PC-3 (cell line): Measurements from ENCODE around the gene SCGB1D1. TPM values are rescaled to one million over a fixed set of nuclear protein-coding genes. Genes with fewer than 3 reads are reported as not detected.

ENCODE experiments used
- ATAC-seq: fragments of 200-7000 bp; cut with Tn5 transposase; 2 replicates; pipeline ENCODE4 v1.9.1; 2020; ENCODE audit warnings: mild to moderate bottlenecking, moderate library complexity
- Bru-seq: library from RNA; stranded (reverse); fragments of 400-500 nt; gene quantifications from one replicate; lab custom pipeline; 2021; lab: Mats Ljungman, UMichigan
- BruChase-seq, 2 experiments: library from RNA; stranded (reverse); fragments of 400-500 nt; gene quantifications; one replicate each; lab custom pipeline; 2021; lab: Mats Ljungman, UMichigan
- BruUV-seq: library from RNA; stranded (reverse); fragments of 400-500 nt; replicated peaks from 2 replicates; lab custom pipeline; 2021; lab: Mats Ljungman, UMichigan
- CTCF ChIA-PET: fragments of 300-600 bp; sonication (Branson Sonifier 250); formaldehyde crosslinking; loops from one replicate; lab custom pipeline; 2022; ENCODE audit warnings: antibody characterized with exemption; lab: Charles Lee
- POLR2A ChIA-PET: fragments of 300-600 bp; sonication (Branson Sonifier 250); formaldehyde crosslinking; loops from one replicate; lab custom pipeline; 2022; ENCODE audit warnings: antibody characterized with exemption; ENCODE audit not compliant: unreplicated experiment; lab: Charles Lee
- DNase-seq: peaks from one replicate; pipeline ENCODE4 v3.0.0-alpha.2; 2015
- H2AFZ ChIP-seq: fragments of 300-600 bp; sonication (generic); 2 replicates; pipeline ENCODE4 v1.6.0; 2016; ENCODE audit warnings: antibody characterized with exemption, low read length
- H3F3A ChIP-seq: fragments of 300-600 bp; sonication (generic); one replicate; pipeline ENCODE4 v1.6.0; 2017; ENCODE audit warnings: antibody characterized with exemption, low read length, control low read depth, mild to moderate bottlenecking; ENCODE audit not compliant: unreplicated experiment
- H3K27ac ChIP-seq: fragments of 300-600 bp; sonication (generic); 2 replicates; pipeline ENCODE4 v1.5.1; 2016; ENCODE audit warnings: mild to moderate bottlenecking, low read length
- H3K27me3 ChIP-seq: fragments of 300-600 bp; sonication (generic); 2 replicates; pipeline ENCODE4 v1.6.1; 2016; ENCODE audit warnings: low read length, mixed read lengths
- H3K36me3 ChIP-seq: fragments of 300-600 bp; sonication (generic); 2 replicates; pipeline ENCODE4 v1.6.1; 2016; ENCODE audit warnings: low read depth, mixed run types, low read length, mixed read lengths
- H3K4me1 ChIP-seq: fragments of 300-600 bp; sonication (generic); 2 replicates; pipeline ENCODE4 v1.5.1; 2016; ENCODE audit warnings: low read length; ENCODE audit not compliant: insufficient read depth
- H3K4me2 ChIP-seq: fragments of 300-600 bp; sonication (generic); 2 replicates; pipeline ENCODE4 v1.6.0; 2016; ENCODE audit warnings: low read length
- H3K4me3 ChIP-seq: fragments of 300-600 bp; sonication (generic); 2 replicates; pipeline ENCODE4 v1.5.1; 2016; ENCODE audit warnings: mild to moderate bottlenecking, low read length, mixed read lengths
- H3K79me2 ChIP-seq: fragments of 300-600 bp; sonication (generic); 2 replicates; pipeline ENCODE4 v1.6.1; 2017; ENCODE audit warnings: low read length, mixed read lengths
- H3K9ac ChIP-seq: fragments of 300-600 bp; sonication (generic); 2 replicates; pipeline ENCODE4 v1.6.0; 2016; ENCODE audit warnings: mild to moderate bottlenecking, low read length
- H3K9me2 ChIP-seq: fragments of 300-600 bp; sonication (generic); replicated peaks from 2 replicates; pipeline ENCODE4 v1.6.1; 2016; ENCODE audit warnings: mixed run types, low read length, mixed read lengths
- H3K9me3 ChIP-seq: fragments of 300-600 bp; sonication (generic); 2 replicates; pipeline ENCODE4 v1.6.1; 2016; ENCODE audit warnings: low read length, mixed read lengths
- H4K20me1 ChIP-seq: fragments of 300-600 bp; sonication (generic); 2 replicates; pipeline ENCODE4 v1.6.1; 2016; ENCODE audit warnings: low read length, mixed read lengths
- CTCF ChIP-seq: fragments of 300-600 bp; sonication (generic); conservative IDR thresholded peaks from 2 replicates; pipeline ENCODE4 v1.5.1; 2017; ENCODE audit warnings: antibody characterized with exemption, low read depth, mild to moderate bottlenecking, low read length
- EZH2 ChIP-seq: fragments of 300-600 bp; sonication (generic); IDR thresholded peaks from one replicate; pipeline ENCODE4 v1.6.1; 2017; ENCODE audit warnings: antibody characterized with exemption, mild to moderate bottlenecking, low read length; ENCODE audit not compliant: unreplicated experiment
- EZH2phosphoT487 ChIP-seq: fragments of 300-600 bp; sonication (generic); IDR thresholded peaks from 2 replicates; pipeline ENCODE4 v1.6.1; 2018; ENCODE audit warnings: mild to moderate bottlenecking, antibody characterized with exemption, low read length, borderline replicate concordance
- intact Hi-C: fragments of 100-400 bp; cut with micrococcal nuclease; formaldehyde crosslinking; loops from 2 replicates; pipeline ENCODE4 v1.9.0; 2023
- long read RNA-seq: library from polyadenylated mRNA; unstranded; transcript quantifications from one replicate; pipeline ENCODE4 v2.0.0, GENCODE V29; 2021; ENCODE audit not compliant: unreplicated experiment
- total RNA-seq: library from RNA; depleted of rRNA; stranded (reverse); fragments of >200 nt; gene quantifications from 2 replicates; pipeline ENCODE4 v1.2.3, GENCODE V29; 2014; rRNA removed

Gene SCGB1D1
- total RNA-seq = not detected in 2 replicates
- not detected for Bru-seq, nascent RNA
- BruChase-seq, experiment 1, labeled RNA remaining after a 6-hour chase = percentile 13 among the genes with signal in this experiment
- BruChase-seq, experiment 2, labeled RNA remaining after a 2-hour chase = not detected
- long read RNA-seq = 0 reads

- POLR2A ChIA-PET = no interaction called here
These were observed at the start of gene SCGB1D1 for GRCh38 chr11:62190011-62190410. SCGB1D1 (plus strand) TSS chr11:62190216; CDS start chr11:62190285, 69 bp downstream.

GRCh38 chr11:62140304-62141110, 49.5 kb upstream of the SCGB1D1 start:
- no peak for ATAC-seq
- TF ChIP-seq EZH2 (no peak), CTCF (no peak), EZH2phosphoT487 (no peak)
- Histone ChIP-seq H3K27me3 (no peaks in the 10 kb centered on the region), H2AFZ (no peak overlapping the region), H4K20me1 (peaks cover 14% of the 10 kb centered on the region), H3K9ac (no peak overlapping the region), H3K79me2 (peaks cover 26% of the 10 kb centered on the region), H3K4me3 (no peak overlapping the region), H3K9me2 (no peaks in the 10 kb centered on the region), H3F3A (no peaks in the 10 kb centered on the region), H3K4me2 (no peak overlapping the region), H3K36me3 (peaks cover 83% of the 10 kb centered on the region), H3K4me1 (no peaks in the 10 kb centered on the region), H3K27ac (no peak overlapping the region), H3K9me3 (no peaks in the 10 kb centered on the region)
- ChIA-PET CTCF (no interaction called here), POLR2A (no interaction called here)
- no peak for DNase-seq
- no TSS peak for BruUV-seq
- intact Hi-C loops = no loop called here

More at GRCh38 chr11:62190011-62190410, at the start of gene SCGB1D1:
- no peak within 1 kb of the TSS for H3K4me2 ChIP-seq
- H3K27ac ChIP-seq = no peak within 1 kb of the TSS
- H3K9ac ChIP-seq = no peak within 1 kb of the TSS
- no TSS peak for BruUV-seq
- TF ChIP-seq EZH2phosphoT487 (no peak), CTCF (no peak), EZH2 (no peak)
- no peaks in the 10 kb centered on the region for H3K36me3 ChIP-seq
- no peaks in the 10 kb centered on the region for H4K20me1 ChIP-seq
- H3K27me3 ChIP-seq = peaks cover 85% of the 10 kb centered on the region
- intact Hi-C loops = no loop called here
- H3K9me3 ChIP-seq = no peaks in the 10 kb centered on the region
- H2AFZ ChIP-seq = no peak within 1 kb of the TSS
- H3K79me2 ChIP-seq = no peaks in the 10 kb centered on the region
- ATAC-seq (no peak), DNase-seq (no peak)
- no peak within 1 kb of the TSS for H3K4me3 ChIP-seq
- CTCF ChIA-PET = no interaction called here
- no peaks in the 10 kb centered on the region for H3K4me1 ChIP-seq
- H3F3A ChIP-seq = no peaks in the 10 kb centered on the region
- H3K9me2 ChIP-seq = no peaks in the 10 kb centered on the region
